G401 (cell line): Measurements from ENCODE around the gene AP3S2. TPM values are rescaled to one million over a fixed set of nuclear protein-coding genes. Genes with fewer than 3 reads are reported as not detected.
"Not testable (repeated sequence)": the region's sequence is repeated elsewhere in the genome, so short reads cannot be mapped to it uniquely, and the experiment has no call there.

Experiments
- DNase-seq: peaks from one replicate; pipeline ENCODE4 v3.0.0-alpha.2; 2015; ENCODE audit warnings: low spot score
- in situ Hi-C: cut with HindIII; loops from 2 replicates; pipeline ENCODE4 v1.10.0; 2016; ENCODE audit warnings: low sequenced_read_pairs, mixed read lengths
- total RNA-seq: library from RNA; depleted of rRNA; stranded (reverse); fragments of >200 nt; shearing (Covaris generic); gene quantifications from 2 replicates; pipeline ENCODE4 v1.2.3, GENCODE V29; 2014

AP3S2 gene
- total RNA-seq, 1 experiment from 2014 or later: 32.3 TPM

- no peak for DNase-seq
- in situ Hi-C loops: no loop called here
Measured at GRCh38 chr15:89905846-89906378, 12.1 kb upstream of the AP3S2 start.

- no peak for DNase-seq
- in situ Hi-C loops: no loop called here
Measured at GRCh38 chr15:89904519-89904918, 10.7 kb upstream of the AP3S2 start.

- in situ Hi-C loops: no loop called here
Measured at GRCh38 chr15:89903858-89904130, 10.0 kb upstream of the AP3S2 start.

GRCh38 chr15:89903015-89903857 is 9.4 kb upstream of the AP3S2 start:
- DNase-seq: no peak
- in situ Hi-C loops: no loop called here

More at GRCh38 chr15:89903858-89904130, 10.0 kb upstream of the AP3S2 start:
- DNase-seq: no peak

- in situ Hi-C loops: no loop called here
- DNase-seq: no peak
Measured at GRCh38 chr15:89900849-89901248, 7.1 kb upstream of the AP3S2 start.

- in situ Hi-C loops: no loop called here
- DNase-seq: no peak
Measured at GRCh38 chr15:89899951-89900567, 6.3 kb upstream of the AP3S2 start.

GRCh38 chr15:89899295-89899945 is 5.6 kb upstream of the AP3S2 start:
- in situ Hi-C loops: no loop called here
- no peak for DNase-seq

- peak; percentile 21 for DNase-seq
- in situ Hi-C loops: no loop called here
Measured at GRCh38 chr15:89898614-89899294, 5.0 kb upstream of the AP3S2 start.

GRCh38 chr15:89898146-89898545 is 4.4 kb upstream of the AP3S2 start:
- in situ Hi-C loops: no loop called here

GRCh38 chr15:89893027-89893426 is 767 bp downstream of the AP3S2 start:
- in situ Hi-C loops: no loop called here
- peak; percentile 30 for DNase-seq

More at GRCh38 chr15:89898146-89898545, 4.4 kb upstream of the AP3S2 start:
- DNase-seq: no peak

GRCh38 chr15:89888214-89888804 is 5.5 kb downstream of the AP3S2 start:
- peak; percentile 19 for DNase-seq
- in situ Hi-C loops: no loop called here

GRCh38 chr15:89885611-89886010 is 8.2 kb downstream of the AP3S2 start:
- in situ Hi-C loops: no loop called here
- DNase-seq: no peak

- in situ Hi-C loops, DNase-seq: not testable (repeated sequence)
Measured at GRCh38 chr15:89885179-89885578, 8.6 kb downstream of the AP3S2 start.

- no peak for DNase-seq
- in situ Hi-C loops: no loop called here
Measured at GRCh38 chr15:89883518-89883917, 10.3 kb downstream of the AP3S2 start.

- DNase-seq: no peak
- in situ Hi-C loops: no loop called here
Measured at GRCh38 chr15:89880727-89881126, 13.1 kb downstream of the AP3S2 start.

GRCh38 chr15:89878323-89878722 is 15.5 kb downstream of the AP3S2 start:
- DNase-seq: no peak
- in situ Hi-C loops: no loop called here

- in situ Hi-C loops: no loop called here
- DNase-seq: no peak
Measured at GRCh38 chr15:89877083-89877425, 16.7 kb downstream of the AP3S2 start.

GRCh38 chr15:89876396-89877082 is 17.3 kb downstream of the AP3S2 start:
- in situ Hi-C loops: no loop called here
- DNase-seq: no peak

- in situ Hi-C loops: no loop called here
- no peak for DNase-seq
Measured at GRCh38 chr15:89875741-89876140, 18.1 kb downstream of the AP3S2 start.
